SW480 (cell line): ENCODE results near the gene PALLD.

Source experiments
- DNase-seq: peaks from one replicate; pipeline ENCODE4 v3.0.0-alpha.2; 2016; ENCODE audit warnings: low spot score

Gene PALLD

DNA sequence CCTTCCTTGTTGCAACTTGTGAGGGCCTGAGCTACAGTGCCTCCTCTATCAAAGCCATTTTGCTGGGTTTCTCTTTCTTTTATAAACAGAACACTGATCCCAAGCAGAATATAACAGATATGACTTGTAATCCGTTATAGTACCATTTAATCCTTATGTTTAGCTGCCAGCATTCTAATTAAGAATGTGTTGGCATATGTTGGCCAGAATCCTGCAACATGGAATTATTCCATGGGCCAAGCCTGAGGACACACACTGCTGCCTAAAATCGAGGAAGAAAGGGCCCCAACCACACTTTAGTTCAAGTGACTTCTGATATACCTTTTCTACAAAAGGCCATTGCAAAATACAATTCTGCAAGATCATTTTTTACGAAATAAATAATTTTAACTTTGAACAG is 28.0 kb downstream of the PALLD start:
- DNase-seq = no peak

GRCh38 chr4:168527560-168527959 is 30.7 kb downstream of the PALLD start:
- no peak for DNase-seq

- DNase-seq = no peak
Observed at GRCh38 chr4:168528131-168528949, 31.5 kb downstream of the PALLD start.

DNA sequence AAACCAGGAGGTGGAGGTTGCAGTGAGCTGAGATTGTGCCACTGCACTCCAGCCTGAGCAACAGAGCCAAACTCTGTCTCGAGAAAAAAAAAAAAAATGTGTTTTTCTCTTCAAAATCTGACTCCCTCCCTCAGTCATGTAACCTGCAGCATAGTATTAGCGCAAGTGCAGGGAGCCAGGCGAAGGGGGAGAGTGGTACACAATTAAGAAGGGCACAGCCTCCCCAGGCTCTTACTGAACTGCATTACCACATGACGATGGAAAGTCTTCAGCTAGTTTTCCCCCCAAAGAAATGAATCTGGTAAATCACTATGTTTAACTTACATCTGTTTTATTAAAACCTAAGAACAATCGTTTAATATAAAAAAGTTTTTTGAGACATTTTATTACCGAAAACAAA is 32.4 kb downstream of the PALLD start:
- DNase-seq = no peak

DNA sequence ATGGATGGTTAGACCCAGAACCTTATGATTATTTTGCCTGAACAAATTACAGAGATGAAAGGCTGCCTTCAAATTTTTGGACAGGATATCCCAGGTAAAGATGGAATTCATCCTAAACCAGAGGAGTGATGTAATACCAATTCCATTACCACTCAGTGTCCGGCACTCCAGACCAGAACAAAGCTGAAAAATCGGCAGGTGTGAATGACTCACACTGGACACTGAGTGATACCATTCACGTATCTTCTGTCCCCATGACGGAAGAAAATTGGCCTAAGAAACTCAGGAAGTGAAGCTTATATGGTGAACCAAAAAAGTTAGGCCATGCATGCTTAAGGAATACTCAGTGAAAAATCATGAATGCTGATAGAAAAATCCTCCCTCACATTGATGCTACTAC is 34.5 kb downstream of the PALLD start:
- peak; percentile 54 for DNase-seq

GRCh38 chr4:168534535-168534934 is 37.7 kb downstream of the PALLD start:
- no peak for DNase-seq

GRCh38 chr4:168535689-168536088 is 38.8 kb downstream of the PALLD start:
- no peak for DNase-seq

DNA sequence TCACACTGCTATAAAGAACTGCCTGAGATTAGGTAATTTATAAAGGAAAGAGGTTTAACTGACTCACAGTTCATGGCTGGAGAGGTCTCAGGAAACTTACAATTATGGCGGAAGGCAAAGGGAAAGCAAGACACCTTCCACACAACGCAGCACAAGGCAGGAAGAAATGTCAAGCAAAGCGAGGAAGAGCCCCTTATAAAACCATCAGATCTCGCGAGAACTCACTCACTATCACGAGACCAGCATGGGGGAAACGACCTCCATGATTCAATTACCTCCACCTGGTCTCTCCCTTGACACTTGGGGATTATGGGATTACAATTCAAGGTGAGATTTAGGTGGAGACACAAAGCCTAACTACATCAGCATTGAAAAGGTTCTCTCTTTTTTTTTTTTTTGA is 39.6 kb downstream of the PALLD start:
- no peak for DNase-seq

DNA sequence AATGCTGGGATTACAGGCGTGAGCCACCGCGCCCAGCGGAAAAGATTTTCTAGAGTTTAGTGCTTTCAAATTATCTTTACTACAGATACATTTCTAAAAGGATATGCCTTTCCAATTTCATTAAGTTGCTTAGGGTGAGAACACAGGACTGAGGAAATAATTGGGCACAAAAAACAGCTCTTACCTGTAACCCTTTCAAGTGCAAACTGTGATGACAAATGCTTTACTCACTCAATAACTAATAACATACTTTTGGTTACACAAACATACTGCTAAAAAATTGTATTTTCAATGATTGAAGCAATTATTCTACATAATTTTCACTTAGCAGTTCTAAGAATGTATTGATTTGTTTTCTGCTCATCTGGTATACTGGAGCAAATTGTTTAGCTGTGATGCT is 40.2 kb downstream of the PALLD start:
- DNase-seq = no peak

DNA sequence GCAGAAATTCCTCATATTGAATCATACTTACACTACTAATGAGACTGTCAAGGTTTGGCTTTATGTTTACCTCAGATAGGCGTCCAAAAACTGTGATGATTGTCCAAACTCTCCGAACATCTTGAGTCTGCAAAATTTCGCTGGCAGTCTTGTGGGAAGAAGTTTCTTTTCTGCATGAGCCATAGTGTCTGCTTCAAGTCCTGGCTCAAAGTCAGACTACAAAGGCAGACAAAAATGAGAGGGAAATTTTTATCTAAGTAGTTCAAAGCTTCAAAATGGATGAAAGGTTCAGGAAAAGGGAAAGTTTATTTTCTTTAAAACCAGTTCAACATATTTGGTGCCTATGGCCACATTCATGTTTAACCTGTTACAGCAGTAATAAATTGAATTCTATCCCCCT is 40.7 kb downstream of the PALLD start:
- DNase-seq = no peak

DNA sequence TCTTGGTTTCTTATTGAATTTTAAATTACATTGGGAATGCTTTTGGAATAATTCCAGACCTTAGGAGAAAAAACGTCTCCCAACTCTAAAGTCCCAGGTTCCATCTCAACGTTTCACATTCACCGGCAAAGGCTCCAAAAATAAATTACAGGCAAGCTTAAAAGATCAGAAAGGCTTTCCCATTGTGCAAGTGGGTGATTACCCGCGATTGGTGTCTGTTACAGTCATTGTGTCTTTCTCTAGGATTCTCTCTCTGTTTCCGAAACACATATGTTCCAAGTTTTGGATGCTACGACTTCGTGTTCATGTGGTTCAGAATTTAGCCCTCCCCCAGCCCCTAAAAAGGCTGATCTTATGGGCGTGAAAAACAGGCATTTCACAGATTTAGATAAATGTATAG is 41.8 kb downstream of the PALLD start:
- DNase-seq = no peak

DNA sequence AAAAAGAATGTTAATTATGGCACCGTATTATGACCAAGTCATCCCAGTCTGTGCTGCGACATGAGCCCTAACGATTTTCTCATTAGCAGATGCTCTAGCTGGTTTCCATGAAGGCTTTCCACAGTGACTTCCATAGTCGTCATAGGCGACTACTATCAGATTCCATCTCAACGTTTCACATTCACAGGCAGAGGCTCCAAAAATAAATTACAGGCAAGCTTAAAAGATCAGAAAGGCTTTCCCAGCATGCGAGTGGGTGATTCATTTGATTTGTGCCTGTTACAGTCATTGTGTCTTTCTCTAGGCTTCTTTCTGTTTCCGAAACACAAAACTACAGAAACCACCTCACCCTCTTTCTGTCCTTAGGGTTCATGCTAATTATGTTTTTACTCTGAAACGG is 43.2 kb downstream of the PALLD start:
- no peak for DNase-seq

GRCh38 chr4:168540503-168541265 is 43.8 kb downstream of the PALLD start:
- DNase-seq = no peak

DNA sequence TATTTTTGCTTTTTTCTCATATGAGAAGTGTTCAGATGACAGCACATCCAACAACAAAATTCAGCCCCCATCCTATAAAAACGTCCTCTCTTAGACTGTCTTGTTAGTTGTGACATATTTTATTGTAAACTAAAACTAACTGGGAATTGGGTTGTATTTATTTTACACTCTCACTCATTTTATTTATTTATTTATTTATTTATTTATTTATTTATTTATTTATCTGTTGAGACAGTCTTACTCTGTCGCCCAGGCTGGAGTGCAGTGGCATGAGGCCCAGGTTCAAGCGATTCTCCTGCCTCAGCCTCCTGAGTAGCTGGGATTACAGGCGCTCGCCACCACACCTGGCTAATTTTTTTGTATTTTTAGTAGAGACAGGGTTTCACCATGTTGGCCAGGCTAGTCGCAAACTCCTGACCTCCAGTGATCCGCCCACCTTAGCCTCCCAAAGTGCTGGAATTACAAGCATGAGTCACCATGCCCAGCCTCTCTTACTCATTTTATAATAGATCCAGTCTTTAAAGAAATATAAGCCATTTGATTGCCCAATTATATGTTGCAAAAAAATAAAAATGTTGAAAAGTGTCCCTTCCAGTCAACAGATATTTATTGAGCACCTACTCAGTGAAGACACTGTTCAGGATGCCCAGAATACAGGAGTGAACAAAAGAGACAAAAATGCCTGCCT is 44.6 kb downstream of the PALLD start:
- DNase-seq = peak; percentile 11

- DNase-seq = no peak
Observed at GRCh38 chr4:168549143-168549542, 52.3 kb downstream of the PALLD start.

DNA sequence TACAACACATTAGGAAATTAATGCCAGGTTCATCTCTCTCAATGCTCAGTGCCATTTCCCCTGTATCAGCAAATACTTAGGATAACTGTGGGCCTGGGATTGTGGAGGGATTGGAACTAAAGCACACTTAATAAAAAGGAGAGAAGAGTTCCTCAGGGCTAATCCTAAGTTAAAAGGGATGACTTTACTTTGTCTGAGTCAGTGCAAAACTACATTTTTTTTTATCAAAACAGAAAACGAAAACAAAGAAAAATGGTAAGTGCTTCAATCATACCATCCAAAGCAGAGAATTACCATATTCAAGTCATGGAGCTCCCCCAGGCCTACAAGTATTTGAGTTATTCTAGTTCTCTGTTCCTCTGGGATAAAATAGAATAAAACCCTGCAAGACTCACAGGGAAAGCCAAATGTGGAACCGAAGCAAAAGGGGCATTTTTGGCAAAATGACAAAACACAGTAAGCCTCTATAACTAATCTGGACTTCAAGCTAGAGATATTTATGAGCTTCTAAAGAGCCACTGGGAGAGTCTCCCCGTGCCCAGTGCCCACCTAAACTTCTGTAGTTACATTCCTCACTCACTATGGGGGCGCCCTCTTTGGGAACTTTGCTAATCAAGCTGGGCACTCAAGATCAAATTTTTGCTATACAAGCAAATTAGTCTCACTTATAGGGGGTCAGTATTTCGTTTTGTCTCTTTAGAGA is 53.4 kb downstream of the PALLD start:
- DNase-seq = no peak

- DNase-seq = no peak
Observed at GRCh38 chr4:168551211-168551610, 54.4 kb downstream of the PALLD start.

DNA sequence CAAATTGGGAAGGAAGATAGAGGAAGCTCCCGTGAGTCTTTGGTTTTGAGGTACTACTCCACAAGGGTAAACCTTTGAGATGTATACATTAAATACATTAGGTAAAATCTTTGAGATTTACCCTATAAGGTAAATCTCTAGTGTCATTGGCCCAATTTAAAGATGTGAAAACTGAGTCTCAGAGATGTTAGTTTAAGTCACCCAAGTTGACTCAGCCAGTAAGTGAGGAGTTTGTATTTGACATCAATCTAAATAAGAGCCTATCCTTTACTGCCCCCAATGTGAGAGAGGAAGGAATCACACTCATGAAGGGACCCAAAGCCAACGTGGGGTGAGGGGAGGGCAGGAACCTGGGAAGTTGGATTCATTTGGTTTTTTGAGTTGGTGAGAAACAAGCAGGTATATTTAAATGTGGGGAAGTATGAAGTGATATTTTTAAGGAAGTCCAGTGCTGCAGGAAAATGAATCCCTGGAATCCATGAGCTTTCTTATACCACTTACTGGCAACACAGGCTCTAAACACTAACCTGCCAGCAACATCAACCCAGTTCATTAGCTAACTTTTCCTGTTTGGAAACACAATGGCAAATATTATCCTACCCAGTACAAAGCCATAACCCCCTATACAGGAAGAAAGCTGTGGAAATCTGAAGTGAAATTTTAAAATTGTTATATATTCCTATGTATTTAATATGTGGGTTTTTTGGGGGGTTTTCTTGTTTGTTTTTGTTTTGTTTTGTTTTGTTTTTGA is 55.3 kb downstream of the PALLD start:
- DNase-seq = no peak

GRCh38 chr4:168553714-168554370 is 57.0 kb downstream of the PALLD start:
- no peak for DNase-seq

- DNase-seq = no peak
Observed at GRCh38 chr4:168555437-168555836, 58.6 kb downstream of the PALLD start.

DNA sequence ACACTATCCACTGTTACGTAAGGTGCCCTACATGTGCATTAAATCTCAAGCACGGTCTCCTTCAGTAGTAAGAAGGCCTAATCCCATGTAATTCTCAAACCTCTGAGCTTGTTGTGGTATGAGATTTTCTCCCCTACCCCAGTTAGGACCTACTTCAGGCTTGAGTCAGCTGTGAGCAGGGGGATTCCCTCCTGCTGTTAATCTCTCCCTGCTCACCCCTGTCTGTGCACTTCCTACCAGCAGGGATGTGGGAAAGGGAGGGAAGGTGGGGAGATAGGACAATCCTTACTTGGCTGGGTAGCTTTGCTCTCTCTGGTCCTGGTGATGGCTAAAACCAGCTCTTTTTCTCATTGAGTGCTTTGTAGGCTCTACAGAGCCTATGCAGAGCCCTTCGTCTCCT is 60.8 kb downstream of the PALLD start:
- DNase-seq = no peak
